Gastrocnemius medialis (tissue), 4 donors: ENCODE data around the gene SPTLC2. TPM values are rescaled to one million over a fixed set of nuclear protein-coding genes. Genes with fewer than 3 reads are reported as not detected.

Source experiments
- ATAC-seq, 2 donors: fragments of 150-250 bp; one replicate each; pipeline ENCODE4 v1.9.1; 2016
- DNase-seq, 2 donors: peaks; one replicate each; pipeline ENCODE4 v3.0.0-alpha.2; 2019
- H3K27ac ChIP-seq, 4 donors: fragments of 200-600 bp; sonication (generic); 1 replicate in 1 of 4; 2 replicates in 3 of 4; pipeline ENCODE4 v1.5.1; 2016 to 2018; ENCODE audit warnings: mild to moderate bottlenecking in 2 of 4, moderate library complexity in 1 of 4
- H3K27me3 ChIP-seq, 3 donors: fragments of 200-600 bp; sonication (generic) in 2 of 3; 1 replicate in 1 of 3; 2 replicates in 2 of 3; pipeline versions ENCODE4 v1.5.1 to v1.6.0; 2016 to 2019; ENCODE audit warnings: mild to moderate bottlenecking in 1 of 3, moderate library complexity in 1 of 3
- H3K36me3 ChIP-seq, 2 donors: fragments of 200-600 bp; sonication (generic) in 1 of 2; one replicate each; pipeline ENCODE4 v1.5.1; 2017 to 2018
- H3K4me1 ChIP-seq, 2 donors: fragments of 200-600 bp; sonication (generic) in 1 of 2; one replicate each; pipeline ENCODE4 v1.5.1; 2016 to 2017; ENCODE audit warnings: mild to moderate bottlenecking in 2 of 2
- H3K4me3 ChIP-seq, 4 donors: fragments of 200-600 bp; sonication (generic) in 3 of 4; 1 replicate in 1 of 4; 2 replicates in 3 of 4; pipeline ENCODE4 v1.5.1; 2016 to 2019; ENCODE audit warnings: mild to moderate bottlenecking in 2 of 4
- H3K9me3 ChIP-seq, 3 donors: fragments of 200-600 bp; sonication (generic) in 2 of 3; 1 replicate in 1 of 3; 2 replicates in 2 of 3; pipeline ENCODE4 v1.5.1; 2016 to 2019
- CTCF ChIP-seq, 5 experiments: fragments of 450-650 bp in 3 of 5; fragments of 200-600 bp in 2 of 5; sonication (generic) in 2 of 5; IDR thresholded peaks in 4 of 5; conservative IDR thresholded peaks in 1 of 5; 1 replicate in 4 of 5; 2 replicates in 1 of 5; pipeline ENCODE4 v1.5.1; 2016 to 2019; ENCODE audit warnings: antibody characterized with exemption in 5 of 5, mild to moderate bottlenecking in 3 of 5, moderate library complexity in 3 of 5
- POLR2A ChIP-seq, 2 donors: fragments of 450-650 bp; IDR thresholded peaks; one replicate each; pipeline ENCODE4 v1.6.1; 2017; ENCODE audit warnings: antibody characterized with exemption in 2 of 2, mild to moderate bottlenecking in 2 of 2, moderate library complexity in 2 of 2
- in situ Hi-C, 4 donors: fragments of 200-750 bp; cut with MboI; loops; one replicate each; pipeline versions ENCODE4 v1.15.0 to v1.8.0; 2017; ENCODE audit warnings: low sequenced_read_pairs in 4 of 4
- intact Hi-C: fragments of 100-400 bp; cut with DNase I; formaldehyde crosslinking; loops from one replicate; pipeline ENCODE4 v1.15.1; 2023; ENCODE audit warnings: low total_unique reads
- total RNA-seq, 4 donors: library from RNA; depleted of rRNA; stranded (reverse); fragments of >200 nt; gene quantifications; one replicate each; pipeline versions ENCODE4 v1.1.0 to v1.2.3, GENCODE V29; 2016

Gene SPTLC2
- total RNA-seq, 4 donors from 2014 or later = 6.5 to 10.4 (median 7.0) TPM

GRCh38 chr14:77620222-77620870, 3.9 kb upstream of the SPTLC2 start:
- TF ChIP-seq CTCF (IDR thresholded peaks at IDR 0.05 in 4 of 5, conservative IDR thresholded peaks at IDR 0.05 in 1 of 5) = no peak
- TF ChIP-seq POLR2A (IDR thresholded peaks at IDR 0.05) = no peak
- DNase-seq = no peak
- H3K4me3 ChIP-seq = no peak overlapping the region
- intact Hi-C loops = no loop called here
- in situ Hi-C loops = no loop called here
- ATAC-seq = no peak
- H3K9me3 ChIP-seq = no peaks in the 10 kb centered on the region
- H3K36me3 ChIP-seq = no peaks in the 10 kb centered on the region
- no peak overlapping the region for H3K27ac ChIP-seq
- peaks cover 7 to 8% of the 10 kb centered on the region in 2 donors for H3K4me1 ChIP-seq
- no peaks in the 10 kb centered on the region for H3K27me3 ChIP-seq

DNA sequence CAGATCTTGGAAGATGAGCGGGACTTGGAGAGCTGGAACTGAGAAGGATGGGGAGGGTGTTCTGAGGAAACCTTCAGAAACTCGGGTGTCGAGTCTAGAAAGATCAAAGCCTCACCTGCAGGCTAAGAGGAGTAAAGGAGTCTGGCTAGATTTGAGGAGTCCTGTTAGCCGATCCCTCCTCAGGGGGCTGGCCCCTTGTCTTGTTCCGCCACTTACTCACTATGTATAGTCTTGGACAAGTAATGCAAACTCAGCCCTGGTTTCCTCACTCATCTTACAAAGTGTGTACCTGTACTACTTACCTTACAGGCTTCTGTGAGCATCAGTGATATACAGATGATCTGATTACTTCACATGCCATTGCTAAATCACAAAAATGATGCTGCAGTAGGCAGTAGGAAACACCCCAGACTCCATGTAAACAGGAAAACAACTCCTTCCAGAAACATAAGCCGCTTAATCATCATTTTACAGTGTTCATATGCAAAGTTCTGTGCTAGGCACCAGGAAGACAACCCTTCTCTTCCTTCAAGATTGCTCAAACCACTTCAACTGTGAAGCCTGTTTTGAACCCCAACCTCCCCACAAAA, 2.0 kb upstream of the SPTLC2 start:
- no peak overlapping the region for H3K4me3 ChIP-seq
- no peaks in the 10 kb centered on the region for H3K9me3 ChIP-seq
- in situ Hi-C loops = no loop called here
- TF ChIP-seq CTCF (IDR thresholded peaks at IDR 0.05 in 4 of 5, conservative IDR thresholded peaks at IDR 0.05 in 1 of 5) (no peak), POLR2A (IDR thresholded peaks at IDR 0.05) (no peak)
- peaks cover 12 to 13% of the 10 kb centered on the region in 2 donors for H3K4me1 ChIP-seq
- DNase-seq (no peak), ATAC-seq (no peak)
- intact Hi-C loops = loop anchor here (5.0 to 10.0 kb wide), 2 partner anchors 184 to 804 kb away; partner anchors contain the start of genes ADCK1 and ANGEL1
- H3K27me3 ChIP-seq = no peaks in the 10 kb centered on the region
- H3K27ac ChIP-seq = no peak overlapping the region
- H3K36me3 ChIP-seq = no peaks in the 10 kb centered on the region

GRCh38 chr14:77616133-77616453, 344 bp downstream of the SPTLC2 start:
- intact Hi-C loops (loop anchor here (1.0 to 10.0 kb wide), 5 partner anchors 93 to 801 kb away; partner anchors contain the start of genes ADCK1, AHSA1, ALKBH1 and ANGEL1), in situ Hi-C loops (no loop called here)
- Histone ChIP-seq H3K36me3 (no peaks in the 10 kb centered on the region), H3K27me3 (no peaks in the 10 kb centered on the region), H3K4me1 (peaks cover 12 to 18% of the 10 kb centered on the region in 2 donors), H3K9me3 (no peaks in the 10 kb centered on the region), H3K27ac (peak overlapping the region; percentile 67 to 76 (median 74)), H3K4me3 (peak overlapping the region; percentile 71 to 84 (median 80))
- no peak for DNase-seq
- no peak for ATAC-seq
- TF ChIP-seq CTCF (IDR thresholded peaks at IDR 0.05 in 4 of 5, conservative IDR thresholded peaks at IDR 0.05 in 1 of 5) = no peak
- no peak for TF ChIP-seq POLR2A (IDR thresholded peaks at IDR 0.05)

DNA sequence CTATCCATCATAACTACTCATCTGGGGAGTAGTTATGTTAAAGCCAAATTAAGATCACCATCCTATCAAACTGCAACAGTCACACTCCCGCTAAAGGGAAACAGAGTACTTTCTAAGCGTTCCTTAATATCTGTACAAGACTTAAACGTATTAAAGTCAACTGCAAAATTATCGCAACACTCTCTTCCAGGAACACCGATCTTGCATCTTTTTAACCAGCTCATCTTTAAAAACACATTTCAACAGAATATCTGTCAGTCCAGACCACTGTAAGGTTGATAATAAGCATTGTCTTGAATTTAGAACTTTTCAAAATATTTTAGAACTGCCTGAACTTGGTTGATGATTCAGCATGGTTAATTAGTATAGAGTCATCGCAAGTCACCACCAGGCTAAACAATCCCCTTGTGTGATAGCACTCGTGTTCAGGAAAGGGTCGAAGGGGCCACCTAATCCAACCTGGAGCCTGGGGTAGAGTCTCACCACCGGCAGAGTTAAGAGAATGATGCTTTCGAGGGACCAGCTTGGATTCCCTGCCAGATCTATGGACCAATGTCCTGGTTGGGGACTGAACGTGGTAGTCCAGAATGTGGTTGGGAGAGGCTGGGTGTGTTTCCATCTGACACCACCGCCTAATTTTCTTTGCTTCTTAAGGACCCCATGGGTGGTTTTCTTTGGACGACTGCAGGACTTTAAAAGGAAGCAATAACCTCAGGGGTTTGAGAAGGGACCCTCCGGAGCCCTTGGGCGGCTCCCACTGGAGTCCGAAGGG, 890 bp downstream of the SPTLC2 start:
- Histone ChIP-seq H3K27me3 (no peaks in the 10 kb centered on the region), H3K4me1 (peaks cover 12 to 18% of the 10 kb centered on the region in 2 donors), H3K9me3 (no peaks in the 10 kb centered on the region), H3K36me3 (no peaks in the 10 kb centered on the region), H3K27ac (peak overlapping the region; percentile 67 to 76 (median 74)), H3K4me3 (peak overlapping the region; percentile 71 to 84 (median 80))
- ATAC-seq (no peak), DNase-seq (peak in 1 of 2 donors; percentile 13)
- intact Hi-C loops (loop anchor here (1.0 to 10.0 kb wide), 5 partner anchors 93 to 801 kb away; partner anchors contain the start of genes ADCK1, AHSA1, ALKBH1 and ANGEL1), in situ Hi-C loops (no loop called here)
- TF ChIP-seq CTCF (IDR thresholded peaks at IDR 0.05 in 4 of 5, conservative IDR thresholded peaks at IDR 0.05 in 1 of 5) = no peak
- no peak for TF ChIP-seq POLR2A (IDR thresholded peaks at IDR 0.05)
